ENCODE results near the gene MEGF11.

- TF ChIP-seq ARNT (IDR thresholded peaks at IDR 0.05) (no peak), LEF1 (IDR thresholded peaks at IDR 0.05; ENCODE audit: borderline replicate concordance) (no peak), SUZ12 (IDR thresholded peaks at IDR 0.05) (no peak), ELF4 (IDR thresholded peaks at IDR 0.05) (no peak), BHLHE40 (IDR thresholded peaks at IDR 0.05; ENCODE audit: borderline replicate concordance) (no peak), FOXM1 (IDR thresholded peaks at IDR 0.05; ENCODE audit: borderline replicate concordance) (no peak), ZNF384 (IDR thresholded peaks at IDR 0.05) (no peak), NFRKB (IDR thresholded peaks at IDR 0.05) (no peak), L3MBTL2 (conservative IDR thresholded peaks at IDR 0.05) (no peak), FOXK2 (IDR thresholded peaks at IDR 0.05) (no peak), SP1 (IDR thresholded peaks at IDR 0.05) (no peak), HDGF (IDR thresholded peaks at IDR 0.05; ENCODE audit: borderline replicate concordance) (no peak)
Observed at GRCh38 chr15:66144978-66145725, 108.4 kb downstream of the MEGF11 start.
